Astrocyte (in vitro differentiated cells and primary cell): Measurements from ENCODE around the gene IL17A. TPM values are rescaled to one million over a fixed set of nuclear protein-coding genes. Genes with fewer than 3 reads are reported as not detected.
A peak's percentile ranks its signal among the peaks of the same experiment; 100 is the strongest.

Source experiments
- DNase-seq: peaks from one replicate; pipeline ENCODE4 v3.0.0-alpha.2; 2010; ENCODE audit warnings: low read depth
- FAIRE-seq: peaks from 2 replicates; lab custom pipeline; 2011; peaks lifted over from hg19 to GRCh38; lab: Jason Lieb, UNC
- H2AFZ ChIP-seq: 2 replicates; pipeline ENCODE4 v1.6.0; 2012; ENCODE audit warnings: low read depth, low read length, inconsistent platforms
- H3K27ac ChIP-seq: 2 replicates; pipeline ENCODE4 v1.5.1; 2011; ENCODE audit warnings: low read depth, low read length, inconsistent platforms
- H3K27me3 ChIP-seq: 2 replicates; pipeline ENCODE4 v1.6.0; 2011; ENCODE audit warnings: low read length, inconsistent platforms; ENCODE audit not compliant: insufficient read depth
- H3K36me3 ChIP-seq: 2 replicates; pipeline ENCODE4 v1.5.1; 2011; ENCODE audit warnings: low read length, inconsistent platforms; ENCODE audit not compliant: insufficient read depth
- H3K4me1 ChIP-seq: 2 replicates; pipeline ENCODE4 v1.5.1; 2011; ENCODE audit warnings: low read length, inconsistent platforms; ENCODE audit not compliant: insufficient read depth
- H3K4me2 ChIP-seq: 2 replicates; pipeline ENCODE4 v1.6.0; 2012; ENCODE audit warnings: low read length, inconsistent platforms
- H3K4me3 ChIP-seq: 2 replicates; pipeline ENCODE4 v1.5.1; 2011; ENCODE audit warnings: low read depth, mild to moderate bottlenecking, low read length, inconsistent platforms; ENCODE audit not compliant: insufficient read depth
- H3K79me2 ChIP-seq: 2 replicates; pipeline ENCODE4 v1.6.0; 2012; ENCODE audit warnings: mild to moderate bottlenecking, low read length, inconsistent platforms; ENCODE audit not compliant: insufficient read depth
- H3K9ac ChIP-seq: 2 replicates; pipeline ENCODE4 v1.6.0; 2012; ENCODE audit warnings: mild to moderate bottlenecking, low read length, inconsistent platforms
- H3K9me3 ChIP-seq: 2 replicates; pipeline ENCODE4 v1.5.1; 2012; ENCODE audit warnings: low read depth, mild to moderate bottlenecking, low read length, inconsistent platforms; ENCODE audit not compliant: insufficient read depth
- H4K20me1 ChIP-seq: 2 replicates; pipeline ENCODE4 v1.6.0; 2012; ENCODE audit warnings: low read length, inconsistent platforms; ENCODE audit not compliant: insufficient read depth
- H3K27ac Mint-ChIP-seq: one replicate; pipeline ENCODE4 v1.8.0; 2021; ENCODE audit warnings: mild to moderate bottlenecking, mixed read lengths; ENCODE audit not compliant: unreplicated experiment
- H3K27me3 Mint-ChIP-seq: one replicate; pipeline ENCODE4 v1.8.0; 2021; ENCODE audit warnings: low read depth, mixed read lengths; ENCODE audit not compliant: unreplicated experiment
- H3K36me3 Mint-ChIP-seq: one replicate; pipeline ENCODE4 v1.8.0; 2021; ENCODE audit warnings: low read depth, mixed read lengths; ENCODE audit not compliant: unreplicated experiment
- H3K4me1 Mint-ChIP-seq: one replicate; pipeline ENCODE4 v1.8.0; 2021; ENCODE audit warnings: low read depth, mixed read lengths; ENCODE audit not compliant: unreplicated experiment
- H3K4me3 Mint-ChIP-seq: one replicate; pipeline ENCODE4 v1.8.0; 2021; ENCODE audit warnings: mild to moderate bottlenecking, moderate library complexity, mixed read lengths; ENCODE audit not compliant: unreplicated experiment
- H3K9me3 Mint-ChIP-seq: one replicate; pipeline ENCODE4 v1.8.0; 2021; ENCODE audit warnings: mild to moderate bottlenecking, mixed read lengths; ENCODE audit not compliant: unreplicated experiment
- EZH2 ChIP-seq: IDR thresholded peaks from 2 replicates; pipeline ENCODE4 v1.6.1; 2012; ENCODE audit warnings: mild to moderate bottlenecking, low read length, inconsistent platforms; ENCODE audit not compliant: insufficient read depth
- microRNA-seq: library from miRNA; unstranded; fragments of <30 nt; microRNA quantifications from one replicate; pipeline ENCODE4 v1.2.0, GENCODE V29; 2020
- total RNA-seq: library from RNA; stranded (reverse); gene quantifications from 2 replicates; pipeline ENCODE4 v1.2.1, GENCODE V29; 2021
- TF ChIP-seq, protein P1 (sequence below): IDR thresholded peaks from 2 replicates; pipeline ENCODE4 v1.5.1; 2011; ENCODE audit warnings: low read depth, mild to moderate bottlenecking, inconsistent platforms, low read length, moderate library complexity; ENCODE audit not compliant: insufficient read depth

The IL17A gene
- total RNA-seq, 1 donor from 2014 or later: not detected

DNA sequence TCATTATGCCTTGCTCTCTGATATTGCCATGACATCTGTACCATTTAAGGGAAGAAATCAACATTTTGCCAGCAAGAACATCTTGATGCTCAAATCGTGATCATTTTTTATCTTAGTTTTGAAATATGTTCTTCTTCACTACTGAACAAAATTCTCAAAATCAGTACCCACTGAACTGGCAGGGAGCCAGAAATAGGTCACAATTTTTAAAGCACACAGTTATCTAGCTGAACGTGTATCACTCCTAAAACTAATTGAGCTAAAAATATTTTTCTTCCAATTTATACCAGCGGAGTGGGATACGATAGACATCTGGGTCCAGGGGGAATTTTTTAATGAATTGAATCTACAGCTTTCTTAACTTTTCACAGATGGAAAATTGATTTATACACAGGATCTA, 46.8 kb downstream of the IL17A start:
- no peak overlapping the region for H3K4me3 Mint-ChIP-seq

DNA sequence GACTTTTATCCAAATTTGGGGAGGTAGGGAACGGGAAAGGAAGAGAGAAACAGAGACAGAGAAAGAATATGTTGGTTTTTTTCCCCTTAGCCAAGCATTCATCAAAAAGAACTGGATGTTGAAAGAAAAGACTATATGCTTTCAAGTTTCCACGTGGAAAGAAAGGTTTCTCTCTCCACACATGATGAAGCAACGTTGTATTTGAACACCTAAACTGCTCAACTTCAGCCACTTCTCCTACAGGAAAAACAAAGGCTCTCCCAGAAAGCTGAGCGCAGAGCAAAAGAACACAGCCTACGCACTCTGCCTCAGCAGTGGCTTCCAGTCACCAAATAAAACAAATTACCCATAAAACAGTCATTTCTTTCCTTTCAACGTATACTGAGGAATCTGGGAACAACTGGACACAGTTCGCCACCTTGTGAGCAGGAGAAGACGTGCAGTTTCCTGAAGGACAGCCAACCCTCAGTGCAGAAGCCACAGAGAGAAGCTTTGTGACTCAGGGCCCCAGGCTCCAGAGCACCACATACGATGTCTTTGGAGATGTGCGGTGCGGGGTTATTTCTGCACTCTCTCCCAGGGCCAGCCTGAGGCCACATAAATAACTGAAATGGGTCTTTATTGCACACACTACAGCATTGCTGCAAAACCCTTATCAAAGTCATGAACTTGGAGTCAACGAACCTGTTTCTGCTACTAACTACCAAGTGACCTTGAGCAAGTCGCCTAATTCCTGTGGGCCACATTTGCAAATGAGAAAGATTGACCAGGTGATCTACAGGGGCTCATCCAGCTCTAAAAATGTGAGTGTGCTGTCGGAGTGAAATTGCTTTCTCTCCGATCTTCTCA, 48.0 kb downstream of the IL17A start:
- H3K27me3 ChIP-seq: peaks cover 11% of the 10 kb centered on the region
- no peak overlapping the region for H3K27ac ChIP-seq
- no peak overlapping the region for H3K27ac Mint-ChIP-seq
- DNase-seq: peak; percentile 40
- H3K4me2 ChIP-seq: peak overlapping the region; percentile 46
- FAIRE-seq: no peak
- H2AFZ ChIP-seq: peak overlapping the region; percentile 40
- H3K9ac ChIP-seq: no peak overlapping the region
- no peaks in the 10 kb centered on the region for H3K9me3 Mint-ChIP-seq
- no peaks in the 10 kb centered on the region for H3K9me3 ChIP-seq
- H3K4me1 Mint-ChIP-seq: peaks cover 2% of the 10 kb centered on the region
- no peak overlapping the region for H3K4me3 Mint-ChIP-seq
- H3K27me3 Mint-ChIP-seq: peaks cover 11% of the 10 kb centered on the region
- H3K36me3 Mint-ChIP-seq: no peaks in the 10 kb centered on the region
- no peaks in the 10 kb centered on the region for H4K20me1 ChIP-seq
- H3K36me3 ChIP-seq: no peaks in the 10 kb centered on the region
- TF ChIP-seq EZH2: no peak
- TF ChIP-seq, protein P1, sequence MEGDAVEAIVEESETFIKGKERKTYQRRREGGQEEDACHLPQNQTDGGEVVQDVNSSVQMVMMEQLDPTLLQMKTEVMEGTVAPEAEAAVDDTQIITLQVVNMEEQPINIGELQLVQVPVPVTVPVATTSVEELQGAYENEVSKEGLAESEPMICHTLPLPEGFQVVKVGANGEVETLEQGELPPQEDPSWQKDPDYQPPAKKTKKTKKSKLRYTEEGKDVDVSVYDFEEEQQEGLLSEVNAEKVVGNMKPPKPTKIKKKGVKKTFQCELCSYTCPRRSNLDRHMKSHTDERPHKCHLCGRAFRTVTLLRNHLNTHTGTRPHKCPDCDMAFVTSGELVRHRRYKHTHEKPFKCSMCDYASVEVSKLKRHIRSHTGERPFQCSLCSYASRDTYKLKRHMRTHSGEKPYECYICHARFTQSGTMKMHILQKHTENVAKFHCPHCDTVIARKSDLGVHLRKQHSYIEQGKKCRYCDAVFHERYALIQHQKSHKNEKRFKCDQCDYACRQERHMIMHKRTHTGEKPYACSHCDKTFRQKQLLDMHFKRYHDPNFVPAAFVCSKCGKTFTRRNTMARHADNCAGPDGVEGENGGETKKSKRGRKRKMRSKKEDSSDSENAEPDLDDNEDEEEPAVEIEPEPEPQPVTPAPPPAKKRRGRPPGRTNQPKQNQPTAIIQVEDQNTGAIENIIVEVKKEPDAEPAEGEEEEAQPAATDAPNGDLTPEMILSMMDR: peak; percentile 39
- H3K4me3 ChIP-seq: no peak overlapping the region
- no peaks in the 10 kb centered on the region for H3K79me2 ChIP-seq
- no peaks in the 10 kb centered on the region for H3K4me1 ChIP-seq

More for the DNA sequence above, 46.8 kb downstream of the IL17A start:
- Histone ChIP-seq H3K27ac (no peak overlapping the region), H3K27me3 (peaks cover 9% of the 10 kb centered on the region), H3K9me3 (no peaks in the 10 kb centered on the region), H3K36me3 (no peaks in the 10 kb centered on the region), H3K79me2 (no peaks in the 10 kb centered on the region), H3K9ac (no peak overlapping the region), H2AFZ (no peak overlapping the region), H4K20me1 (no peaks in the 10 kb centered on the region), H3K4me2 (no peak overlapping the region), H3K4me3 (no peak overlapping the region), H3K4me1 (no peaks in the 10 kb centered on the region)
- Mint-ChIP-seq H3K27me3 (peaks cover 7% of the 10 kb centered on the region), H3K4me1 (peaks cover 2% of the 10 kb centered on the region), H3K27ac (no peak overlapping the region), H3K9me3 (no peaks in the 10 kb centered on the region), H3K36me3 (no peaks in the 10 kb centered on the region)
- TF ChIP-seq EZH2: no peak
- TF ChIP-seq, protein P1: no peak
- no peak for FAIRE-seq
- no peak for DNase-seq

Small RNA genes within 50 kb of the gene (microRNA-seq; reads per million reads assigned to microRNA genes)
- not detected for gene MIR133B
- 3.0 reads per million, percentile 6 among the genes with 10 or more reads in this experiment for gene MIR206

Other genes starting within 250 kb of the IL17A start
- 0.16 and 0.17 TPM in 2 replicates for gene PKHD1, start 98.8 kb upstream of the IL17A start, total RNA-seq
- gene IL17F, start 58.1 kb downstream of the IL17A start, total RNA-seq: not detected in 2 replicates
- gene MCM3, start 98.4 kb downstream of the IL17A start, total RNA-seq: 18.2 and 21.6 TPM in 2 replicates
- 1.2 and 1.5 TPM in 2 replicates for gene PAQR8, start 175.8 kb downstream of the IL17A start, total RNA-seq
- 25.6 and 30.6 TPM in 2 replicates for gene EFHC1, start 234.0 kb downstream of the IL17A start, total RNA-seq